GM21717 (cell line): Measurements from ENCODE around the gene NPSR1.
"Not testable (repeated sequence)": the region's sequence is repeated elsewhere in the genome, so short reads cannot be mapped to it uniquely, and the experiment has no call there.

Experiments used
- ATAC-seq: cut with Tn5 transposase; IDR thresholded peaks from one replicate; pipeline ENCODE4 v1.9.1; 2021; ENCODE audit warnings: mild to moderate bottlenecking, moderate library complexity; ENCODE audit not compliant: unreplicated experiment

The NPSR1 gene, protein sequence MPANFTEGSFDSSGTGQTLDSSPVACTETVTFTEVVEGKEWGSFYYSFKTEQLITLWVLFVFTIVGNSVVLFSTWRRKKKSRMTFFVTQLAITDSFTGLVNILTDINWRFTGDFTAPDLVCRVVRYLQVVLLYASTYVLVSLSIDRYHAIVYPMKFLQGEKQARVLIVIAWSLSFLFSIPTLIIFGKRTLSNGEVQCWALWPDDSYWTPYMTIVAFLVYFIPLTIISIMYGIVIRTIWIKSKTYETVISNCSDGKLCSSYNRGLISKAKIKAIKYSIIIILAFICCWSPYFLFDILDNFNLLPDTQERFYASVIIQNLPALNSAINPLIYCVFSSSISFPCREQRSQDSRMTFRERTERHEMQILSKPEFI

DNA sequence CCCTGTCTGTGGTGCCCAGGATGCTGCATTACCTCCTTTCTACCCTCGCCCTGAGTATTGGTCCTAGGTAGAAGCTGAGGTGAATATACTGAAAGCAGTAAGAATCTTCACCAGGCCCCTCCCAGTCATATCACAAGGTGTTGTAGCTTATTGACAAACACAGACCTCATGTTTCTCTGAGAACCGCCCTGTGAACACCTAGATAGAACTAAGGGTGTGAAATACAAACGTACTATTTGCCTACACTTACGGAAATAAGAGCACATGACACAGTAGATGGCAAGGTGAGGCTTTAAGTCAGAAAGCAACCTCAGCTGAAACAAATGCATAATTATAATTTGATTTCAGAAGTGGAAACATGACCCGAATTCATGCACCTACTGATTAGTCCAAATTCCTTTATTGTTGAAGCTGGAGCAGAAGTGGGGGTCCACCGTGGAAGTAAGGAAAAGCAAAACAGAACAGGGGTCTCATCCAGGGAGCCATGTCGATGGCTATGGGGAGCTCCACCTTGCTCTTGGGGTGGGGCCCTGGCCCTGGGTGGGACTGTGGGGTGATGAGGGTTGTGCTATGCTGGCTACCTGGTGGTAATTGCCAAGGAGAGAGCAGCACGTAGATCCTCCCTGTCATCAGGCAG lies at the start of gene NPSR1:
Gene NPSR1, plus strand, starts transcription at position 587 of the 637 bp plus-strand sequence. CDS start 195 bp downstream, outside the sequence.
- ATAC-seq, result no peak

DNA sequence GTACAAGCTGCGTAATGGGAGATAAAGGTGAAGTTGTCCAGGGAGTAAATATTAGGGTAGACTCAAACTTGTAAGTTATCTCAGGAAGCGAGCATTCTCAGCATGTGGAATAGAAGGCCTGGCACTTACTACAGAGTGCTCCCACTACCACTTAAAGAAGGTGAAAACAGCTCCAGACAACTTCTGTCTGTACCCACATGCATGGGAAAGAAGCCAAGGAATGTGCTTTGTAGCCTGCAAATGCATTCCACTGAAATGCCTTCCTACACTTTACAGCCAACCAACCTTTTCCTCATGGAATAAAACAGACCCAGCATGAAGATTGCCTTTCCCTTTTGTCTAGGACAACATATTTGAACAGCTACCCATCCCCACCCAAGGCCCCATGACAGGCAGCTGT lies 45.4 kb upstream of the NPSR1 start:
- no peak for ATAC-seq

DNA sequence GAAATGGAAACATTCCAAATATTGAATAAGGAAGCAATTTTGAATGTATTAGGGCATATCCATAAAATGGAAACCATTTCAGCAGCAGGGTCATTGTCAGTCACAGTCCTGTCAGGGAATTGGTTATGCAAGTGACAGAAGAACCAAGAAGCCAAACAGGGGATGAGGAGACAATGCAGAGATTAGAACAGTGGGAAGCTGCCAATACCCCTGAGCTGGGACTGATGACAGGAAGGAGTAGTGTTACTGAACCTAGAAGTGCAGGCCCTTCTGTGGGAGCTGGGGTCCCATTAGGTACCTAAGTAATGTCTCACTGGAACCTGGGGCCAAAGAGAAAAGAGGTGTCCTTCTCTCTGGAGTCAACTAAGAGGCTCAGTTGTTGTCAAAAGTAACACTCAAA lies 37.6 kb upstream of the NPSR1 start:
- ATAC-seq, result no peak

DNA sequence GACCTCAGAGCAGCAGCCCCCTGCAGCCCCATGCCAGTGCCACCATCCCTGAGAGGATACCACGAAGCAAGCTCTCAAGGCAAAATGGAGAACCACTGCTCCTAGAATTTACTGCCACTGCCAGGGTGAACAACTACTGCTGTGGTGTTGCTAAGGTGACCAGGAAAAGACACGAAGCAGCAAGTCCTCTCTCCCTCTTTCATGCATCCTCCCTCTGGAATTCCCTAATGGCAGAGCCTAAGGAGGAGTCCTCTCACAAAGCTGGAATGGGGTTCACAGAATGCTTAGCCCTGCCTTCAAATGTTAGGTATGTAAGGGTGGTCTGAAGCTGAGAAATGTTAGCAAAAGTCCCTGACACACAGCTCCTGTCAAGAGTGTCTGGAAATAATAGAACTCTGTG lies 35.8 kb upstream of the NPSR1 start:
- no peak for ATAC-seq

DNA sequence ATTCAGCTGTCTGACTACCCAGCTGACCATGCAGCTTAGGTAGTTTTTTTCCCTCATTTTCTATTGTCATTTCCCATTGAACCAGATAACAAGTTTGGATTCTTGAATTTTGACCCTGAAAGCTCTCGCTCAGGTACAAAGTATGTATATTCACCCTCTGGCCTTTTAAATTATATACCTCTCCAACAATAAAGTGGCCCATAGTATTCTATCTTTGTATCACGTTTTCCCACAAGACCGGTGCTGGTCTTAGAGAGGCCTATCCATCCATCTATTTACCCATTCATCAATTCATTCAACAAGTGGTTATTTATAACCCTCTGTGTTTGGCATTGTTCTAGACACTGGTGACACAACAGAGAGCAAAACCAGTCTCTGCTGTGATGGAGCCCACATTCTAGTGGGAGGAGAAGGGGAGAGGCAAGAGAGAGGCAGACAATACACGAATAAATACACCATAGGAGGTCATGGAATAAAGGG lies 35.2 kb upstream of the NPSR1 start:
- ATAC-seq, result no peak

DNA sequence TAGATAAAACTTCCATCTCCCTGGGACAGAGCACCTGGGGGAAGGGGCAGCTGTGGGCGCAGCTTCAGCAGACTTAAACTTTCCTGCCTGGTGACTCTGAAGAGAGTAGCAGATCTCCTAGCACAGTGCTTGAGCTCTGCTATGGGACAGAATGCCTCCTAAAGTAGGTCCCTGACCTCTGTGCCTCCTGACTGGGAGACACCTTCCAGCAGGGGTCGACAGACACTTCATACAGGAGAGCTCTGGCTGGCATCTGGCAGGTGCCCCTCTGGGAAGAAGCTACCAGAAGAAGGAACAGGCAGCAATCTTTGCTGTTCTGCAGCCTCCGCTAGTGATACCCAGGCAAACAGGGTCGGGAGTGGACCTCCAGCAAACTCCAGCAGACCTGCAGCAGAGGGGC lies 29.4 kb upstream of the NPSR1 start:
- ATAC-seq, result not testable (repeated sequence)

DNA sequence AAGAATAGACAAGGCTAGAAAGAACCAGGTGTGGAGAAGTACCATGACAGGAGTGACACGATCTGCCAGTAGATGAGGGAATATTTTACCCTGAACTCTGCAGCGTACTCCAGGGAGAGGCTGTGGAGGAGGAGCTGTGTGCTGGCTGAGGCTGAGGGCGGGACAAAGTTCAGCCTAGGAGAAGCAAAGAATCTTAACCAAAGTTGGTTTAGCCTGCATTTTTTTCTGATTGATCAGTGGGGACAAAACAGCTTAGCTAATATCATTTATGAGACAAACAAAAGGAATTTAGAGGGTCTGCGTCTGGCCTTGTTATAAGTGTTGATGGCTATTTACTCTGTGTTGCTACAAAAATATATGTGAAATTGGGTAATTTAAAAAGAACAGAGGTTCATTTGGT lies 5.2 kb upstream of the NPSR1 start:
- ATAC-seq, result no peak

DNA sequence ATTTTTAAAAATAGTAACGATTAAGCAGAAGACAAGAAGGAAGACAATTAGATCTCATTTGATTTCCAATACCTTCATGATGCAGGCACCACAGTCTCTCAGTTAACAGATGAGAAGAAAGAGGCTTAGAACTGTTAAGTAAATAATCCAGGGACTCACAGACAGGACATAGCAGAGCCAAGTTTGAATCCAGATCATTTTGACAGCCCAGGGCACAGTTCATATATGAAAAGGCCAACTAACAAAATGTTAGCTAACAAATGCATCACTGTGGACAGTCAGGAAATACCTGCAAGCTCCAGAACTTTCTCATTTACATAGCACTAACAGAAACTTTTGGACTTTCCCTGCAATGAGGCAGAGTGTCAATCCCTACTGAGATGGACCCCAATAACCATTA lies 4.2 kb upstream of the NPSR1 start:
- ATAC-seq, result no peak

DNA sequence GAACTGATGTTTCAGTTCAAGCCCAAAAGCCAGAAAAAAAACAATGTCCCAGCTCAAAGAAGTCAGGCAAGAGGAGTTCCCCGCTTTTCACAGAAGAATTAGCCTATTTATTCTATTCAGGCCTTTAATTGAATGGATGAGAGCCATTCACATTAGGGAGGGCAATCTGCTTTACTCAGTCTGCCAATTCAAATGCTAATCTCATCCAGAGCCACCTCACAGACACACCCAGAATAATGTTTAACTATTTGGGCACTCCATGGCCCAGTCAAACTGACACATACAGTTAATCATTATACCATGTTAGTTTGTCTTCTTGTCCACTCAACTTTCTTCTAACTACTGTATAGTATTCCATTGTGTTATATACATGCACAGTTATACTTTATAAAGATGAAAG lies 2.6 kb upstream of the NPSR1 start:
- no peak for ATAC-seq

DNA sequence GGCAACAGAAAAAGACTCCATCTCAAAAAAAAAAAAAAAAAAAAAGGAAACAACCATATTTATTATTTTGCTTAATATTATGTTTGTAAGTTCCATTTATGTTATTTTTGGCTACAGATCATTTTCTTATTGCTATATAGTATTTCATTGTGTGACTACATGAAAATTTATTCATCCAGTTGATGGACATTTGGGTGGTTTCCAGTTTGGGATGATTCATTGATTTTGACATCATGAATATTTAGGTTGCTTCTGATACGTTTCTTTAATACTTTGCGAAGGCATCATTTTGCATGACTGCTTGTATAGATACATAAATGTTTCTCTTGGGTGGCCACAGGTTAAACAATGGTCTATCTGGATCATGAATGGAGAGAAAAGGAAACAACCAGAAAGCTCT lies 2.0 kb upstream of the NPSR1 start:
- ATAC-seq, result no peak

DNA sequence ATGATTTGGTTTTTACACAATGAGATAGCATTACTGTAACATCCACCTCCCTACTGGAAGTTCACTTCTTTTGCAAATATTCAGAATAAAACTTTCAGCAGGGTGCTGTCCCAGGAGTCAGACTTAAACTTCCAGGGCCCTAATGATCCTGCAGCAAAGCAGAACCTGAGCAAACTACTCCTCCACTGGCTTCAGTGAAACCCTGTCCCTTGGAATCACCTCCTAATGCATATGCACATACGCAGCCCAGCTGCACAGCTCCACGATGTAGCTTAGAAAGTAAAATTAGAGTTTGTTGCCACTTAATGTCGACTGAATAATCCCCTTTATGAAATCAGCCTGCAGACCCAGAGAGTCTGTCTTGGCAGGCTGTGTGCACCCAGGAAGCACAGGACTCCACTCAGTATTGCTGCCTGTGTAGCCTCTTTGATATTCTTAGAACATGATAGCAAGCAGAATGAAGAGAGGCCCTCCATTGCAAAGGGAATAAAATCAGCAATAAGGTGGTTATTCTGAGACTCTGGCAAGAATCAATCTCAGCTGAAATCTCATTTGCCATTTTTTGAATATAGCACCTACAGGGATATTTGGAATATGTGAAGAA lies 1.6 kb downstream of the NPSR1 start:
- ATAC-seq, result no peak

DNA sequence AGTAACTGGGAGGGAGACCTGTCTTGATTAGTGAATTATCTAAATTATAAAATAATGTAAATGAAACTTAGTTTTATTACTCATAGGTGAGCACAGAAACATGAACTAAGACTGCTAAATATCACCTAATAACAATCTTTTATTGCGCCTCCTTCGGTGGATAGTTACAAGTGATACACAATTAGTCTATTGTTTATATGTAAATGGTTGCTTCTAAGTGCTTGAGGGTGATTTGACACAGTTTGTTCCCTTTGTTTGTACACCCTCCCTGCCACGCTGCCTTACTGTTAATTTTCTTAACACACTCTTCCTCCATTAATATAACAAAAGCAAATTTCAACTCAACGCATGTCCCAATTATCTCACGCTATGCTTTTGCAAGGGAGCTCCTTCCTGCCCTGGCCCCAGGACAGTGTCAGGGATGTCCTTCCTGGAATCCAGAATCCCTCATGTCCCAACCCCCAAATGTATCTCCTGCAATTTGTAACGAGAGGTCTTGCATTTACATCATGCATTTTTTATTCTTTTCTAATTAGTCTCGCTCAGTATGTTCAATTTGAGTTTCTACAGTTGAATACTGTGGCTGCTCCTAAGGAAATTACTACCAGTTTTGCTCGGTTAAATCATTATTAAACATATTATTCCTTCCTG lies 4.2 kb downstream of the NPSR1 start:
- ATAC-seq, result no peak

DNA sequence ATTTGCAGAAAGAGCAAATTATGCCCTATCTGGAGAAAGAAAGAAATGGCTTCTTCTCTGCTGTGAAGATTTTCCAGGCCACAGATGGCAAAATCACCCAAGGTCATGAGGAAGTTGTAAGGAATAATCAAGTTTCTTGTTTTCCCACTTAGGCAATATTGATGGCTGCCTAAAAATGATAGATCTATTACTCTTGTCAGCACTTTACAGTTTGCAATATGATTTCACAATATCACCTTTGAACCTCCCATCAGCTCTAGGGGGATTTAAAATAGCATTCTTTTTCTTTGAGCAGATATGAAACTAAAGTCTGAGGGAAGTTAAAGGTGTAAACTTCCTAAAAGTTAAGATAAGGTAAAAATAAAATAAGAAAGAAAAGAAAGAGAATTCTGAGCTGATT lies 6.7 kb downstream of the NPSR1 start:
- ATAC-seq, result no peak

DNA sequence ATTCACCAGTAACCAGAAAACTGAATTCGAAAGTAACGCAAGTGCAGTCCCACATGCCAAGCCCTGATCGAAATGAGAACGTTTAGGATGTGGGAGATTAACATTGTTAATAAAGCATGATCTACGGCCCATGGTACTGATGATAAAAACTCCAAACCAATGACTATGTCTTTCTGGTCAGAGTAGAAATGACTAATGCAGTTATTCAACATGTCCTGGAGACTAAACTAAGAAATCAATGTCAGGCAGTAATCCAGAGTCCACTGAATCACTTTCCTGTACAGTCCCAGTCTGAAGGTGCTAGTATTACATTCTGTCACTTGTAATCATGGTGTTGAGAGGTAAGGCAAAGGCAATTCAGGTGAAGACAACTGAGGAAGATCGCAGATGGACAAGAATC lies 14.4 kb downstream of the NPSR1 start:
- ATAC-seq, result no peak

DNA sequence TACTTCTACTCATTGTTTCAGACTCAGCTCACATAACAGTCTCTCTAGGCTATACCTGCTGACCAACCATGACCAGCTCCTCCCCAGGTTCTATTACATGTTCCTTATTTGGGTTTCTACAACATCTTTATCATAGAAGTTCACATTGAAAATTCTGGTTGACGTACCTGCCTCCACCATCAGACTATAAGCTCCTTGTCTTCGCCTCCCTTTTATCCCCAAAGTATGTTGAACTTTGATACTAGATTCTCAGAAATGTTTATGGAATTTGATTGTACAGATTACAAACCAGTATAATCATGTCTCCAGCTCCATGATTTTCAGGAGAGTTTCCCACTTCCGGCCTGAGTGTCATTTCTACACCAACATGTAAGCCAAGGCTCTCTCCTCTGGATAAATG lies 15.0 kb downstream of the NPSR1 start:
- no peak for ATAC-seq

DNA sequence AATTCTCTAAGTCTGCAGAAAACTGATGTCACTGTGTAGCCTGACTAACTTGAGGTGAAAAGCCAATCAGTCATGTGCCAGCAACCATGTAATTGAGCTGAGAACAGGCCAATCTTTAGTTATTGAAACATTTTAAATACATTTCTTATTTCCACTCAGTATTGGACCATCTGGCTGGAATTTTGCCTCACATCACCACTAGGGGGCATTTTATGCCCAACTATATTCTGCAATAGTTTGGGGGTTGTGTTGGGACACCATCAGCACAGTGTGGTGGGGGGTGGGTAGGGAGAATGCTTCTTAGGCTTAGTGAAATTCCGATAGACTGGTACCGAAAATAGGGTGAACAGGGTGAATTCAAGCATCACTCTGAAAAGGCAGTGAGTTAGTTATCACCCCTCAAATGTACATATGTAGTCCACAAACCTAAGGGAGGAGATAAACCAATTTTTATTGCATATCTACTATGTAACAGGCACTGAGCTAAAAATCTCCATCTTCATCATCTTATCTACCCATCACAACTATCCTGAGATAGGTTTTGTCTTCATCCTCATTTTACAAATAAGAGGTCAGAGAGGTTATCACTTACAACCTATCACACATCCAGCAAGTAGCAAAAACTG lies 17.8 kb downstream of the NPSR1 start:
- no peak for ATAC-seq

DNA sequence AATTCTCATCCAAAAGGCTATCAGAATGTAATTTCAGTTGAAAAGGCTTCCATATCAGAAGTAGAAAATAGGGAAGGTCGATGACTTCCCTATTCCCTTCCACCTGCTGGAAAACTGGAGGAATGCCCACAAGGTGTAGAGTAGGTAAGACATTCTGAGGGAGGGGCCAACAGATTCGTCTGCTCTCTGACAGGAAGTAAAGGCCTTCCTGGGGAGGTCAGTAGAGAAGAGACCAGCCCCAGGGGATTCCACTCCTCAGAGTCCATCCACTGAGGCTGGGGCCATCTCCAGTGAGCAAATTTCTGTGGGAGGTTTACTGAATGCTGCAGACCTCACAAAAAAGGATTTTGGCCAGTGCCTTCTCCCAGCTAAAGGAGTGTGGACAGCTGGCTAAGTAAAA lies 19.5 kb downstream of the NPSR1 start:
- no peak for ATAC-seq

DNA sequence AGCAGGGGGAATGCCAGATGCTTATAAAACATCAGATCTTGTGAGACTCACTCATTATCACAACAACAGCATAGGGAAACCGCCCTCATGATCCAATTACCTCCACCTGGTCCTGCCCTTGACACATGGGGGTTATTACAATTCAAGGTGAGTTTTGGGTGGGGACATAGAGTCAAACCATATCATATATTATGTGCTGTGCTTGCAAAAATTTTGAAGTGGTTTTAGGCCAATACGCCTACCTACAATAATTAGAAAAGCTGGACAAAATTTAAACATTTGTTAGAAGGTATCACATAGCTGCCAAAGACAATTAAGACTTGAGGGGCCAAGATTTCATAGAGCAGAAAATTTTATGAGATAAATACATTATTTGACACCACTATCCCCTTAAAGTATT lies 29.5 kb downstream of the NPSR1 start:
- ATAC-seq, result no peak

DNA sequence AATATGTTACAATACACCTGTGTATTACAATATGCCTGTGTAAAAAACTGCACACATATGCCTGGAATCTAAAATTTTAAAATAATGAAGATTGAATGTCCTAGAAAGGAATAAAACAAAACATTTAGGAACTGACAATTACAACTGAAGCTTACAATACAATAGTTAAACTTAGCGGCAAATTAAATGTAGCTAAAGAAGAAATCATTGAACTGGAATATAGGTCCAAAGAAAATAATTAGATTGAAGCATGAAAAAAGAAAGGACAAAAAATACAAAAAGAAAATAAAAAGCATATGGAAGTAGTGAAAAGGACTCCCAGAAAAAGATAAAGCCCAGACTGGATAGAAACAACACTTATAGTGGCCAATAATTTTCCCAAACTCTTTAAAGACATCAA lies 38.4 kb downstream of the NPSR1 start:
- ATAC-seq, result no peak

DNA sequence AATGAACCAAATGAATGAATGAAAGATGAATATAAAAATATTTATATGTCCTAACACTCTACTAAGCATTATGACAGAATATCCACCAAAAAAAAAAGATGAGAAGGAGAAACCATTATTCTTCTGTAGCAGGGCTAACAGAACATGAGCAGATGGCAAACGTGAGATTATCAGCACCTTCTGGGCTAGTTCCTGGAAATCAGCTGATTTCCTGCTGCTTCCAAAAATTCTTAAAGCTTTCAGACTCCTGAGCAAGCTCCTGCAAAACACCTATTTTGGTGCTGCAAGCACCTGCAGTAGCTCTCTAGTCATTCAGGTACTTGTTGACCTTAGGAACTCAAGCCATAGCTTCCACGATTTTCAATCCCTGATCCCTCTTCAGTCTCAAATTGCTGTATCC lies 51.8 kb downstream of the NPSR1 start:
- ATAC-seq, result no peak

DNA sequence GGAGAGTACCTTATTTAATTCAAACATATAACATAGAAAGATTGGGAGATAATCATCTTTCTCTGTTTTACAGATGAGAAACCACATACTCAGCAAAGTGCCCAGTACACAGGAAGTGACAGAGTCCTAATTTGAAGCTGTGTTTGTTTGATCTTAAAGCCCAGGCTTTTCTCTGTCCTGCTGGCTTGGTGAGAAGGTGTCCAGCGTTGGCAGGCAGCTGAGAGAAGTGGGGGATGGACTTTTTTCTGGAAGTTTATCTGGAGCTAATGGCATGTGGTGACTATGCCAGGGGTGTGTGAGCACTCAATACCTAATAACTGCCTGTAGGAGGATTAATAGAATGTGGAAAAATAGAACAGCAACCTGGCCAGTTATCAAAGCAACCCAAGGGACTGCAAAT lies 60.8 kb downstream of the NPSR1 start:
- ATAC-seq, result no peak
